Vein endothelial cell (primary cell): ENCODE results near the gene SCIN. TPM values are rescaled to one million over a fixed set of nuclear protein-coding genes. Genes with fewer than 3 reads are reported as not detected.

Experiments used
- small RNA-seq: library from RNA; depleted of rRNA; stranded (forward); fragments of <200 nt; gene quantifications from one replicate; pipeline ENCODE3, GENCODE V24; 2012
- total RNA-seq: library from RNA; depleted of rRNA; stranded (reverse); fragments of >200 nt; gene quantifications from 2 replicates; pipeline ENCODE4 v1.2.3, GENCODE V29; 2012

Gene SCIN
- 0.33 and 0.76 TPM in 2 replicates for total RNA-seq

DNA sequence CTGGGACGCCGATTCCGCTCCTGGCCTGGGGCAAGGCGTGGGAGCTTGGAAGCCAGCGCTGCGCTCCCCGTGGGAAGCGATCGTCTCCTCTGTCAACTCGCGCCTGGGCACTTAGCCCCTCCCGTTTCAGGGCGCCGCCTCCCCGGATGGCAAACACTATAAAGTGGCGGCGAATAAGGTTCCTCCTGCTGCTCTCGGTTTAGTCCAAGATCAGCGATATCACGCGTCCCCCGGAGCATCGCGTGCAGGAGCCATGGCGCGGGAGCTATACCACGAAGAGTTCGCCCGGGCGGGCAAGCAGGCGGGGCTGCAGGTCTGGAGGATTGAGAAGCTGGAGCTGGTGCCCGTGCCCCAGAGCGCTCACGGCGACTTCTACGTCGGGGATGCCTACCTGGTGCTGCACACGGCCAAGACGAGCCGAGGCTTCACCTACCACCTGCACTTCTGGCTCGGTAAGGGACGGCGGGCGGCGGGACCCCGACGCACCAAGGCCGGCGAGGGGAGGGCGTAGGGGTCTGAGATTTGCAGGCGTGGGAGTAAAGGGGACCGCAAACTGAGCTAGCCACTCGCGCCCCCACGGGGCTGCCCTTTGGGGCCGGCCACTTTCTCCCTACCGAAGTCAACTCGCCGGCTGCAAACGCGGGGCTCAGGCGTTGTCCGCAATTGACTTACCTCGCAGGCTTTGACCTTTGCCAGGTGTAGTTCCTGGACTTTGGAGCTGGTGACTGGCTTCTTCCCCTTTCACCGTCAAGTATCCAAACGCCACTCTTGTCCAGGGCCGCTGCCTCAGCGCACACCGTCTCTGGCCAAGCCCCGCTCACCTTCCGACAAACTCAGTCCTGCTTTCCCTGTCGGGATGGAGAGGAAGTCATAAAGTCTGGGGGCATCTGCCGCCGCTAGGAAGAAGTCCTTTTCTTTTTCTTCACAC is at the start of gene SCIN:
Gene SCIN, plus strand, starts transcription at position 187 of the 928 bp plus-strand sequence. Its CDS starts 67 bp downstream, at position 254.

DNA sequence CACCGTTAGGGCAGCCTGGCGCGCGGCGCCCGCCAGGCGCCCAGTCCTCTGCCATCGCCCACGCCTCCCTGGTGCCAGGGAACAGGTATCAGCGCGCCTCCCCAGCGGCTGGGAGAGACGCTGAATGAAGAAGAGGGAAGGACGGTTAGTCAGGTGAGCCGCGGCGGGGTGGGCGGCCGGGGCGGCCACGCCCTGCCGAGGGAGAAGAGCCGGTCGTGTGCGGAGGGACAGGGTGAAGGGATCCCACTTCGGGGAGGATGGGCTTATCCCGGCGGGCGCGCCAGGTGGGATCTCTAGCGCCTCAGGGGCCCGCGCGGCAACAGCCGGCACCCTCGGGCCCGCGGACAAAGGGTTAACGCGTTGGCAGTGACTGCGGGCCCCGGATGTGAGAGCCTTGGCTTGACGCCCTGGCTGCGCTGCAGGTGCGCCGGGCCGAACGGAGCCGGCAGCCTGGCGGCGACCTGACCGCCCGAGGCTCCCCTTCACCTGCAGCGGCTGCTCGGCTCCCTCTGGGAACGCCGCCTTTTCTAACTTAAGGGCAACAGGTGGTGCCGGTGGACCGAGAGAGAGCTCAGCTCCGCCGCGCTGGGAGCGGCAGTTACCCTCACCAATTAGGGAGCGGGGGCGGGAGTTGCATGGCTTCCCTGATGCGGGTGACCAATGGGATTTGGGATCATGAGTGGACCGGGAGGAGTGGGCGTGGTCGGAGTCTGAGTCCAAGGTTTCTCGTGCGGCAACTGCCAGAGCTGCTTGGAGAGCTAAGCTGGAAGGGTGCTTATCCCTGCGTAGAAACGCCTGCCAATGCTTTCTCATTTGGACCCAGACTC is 116.6 kb downstream of the SCIN start, which contains the start of gene ARL4A:
Gene ARL4A, plus strand, starts transcription at position 743 of the 827 bp plus-strand sequence. CDS start 622 bp downstream, outside the sequence.

Small RNA genes lying within 50 kb of the gene (small RNA-seq; reads per million reads assigned to genes)
- gene RF00264: not detected

Other genes starting within 250 kb of the SCIN start
- gene VWDE, start 166.9 kb upstream of the SCIN start, total RNA-seq: not detected in 2 replicates
- 88.7 and 113 TPM in 2 replicates for gene ARL4A, start 116.9 kb downstream of the SCIN start, total RNA-seq